ENCODE results near the gene ANO9.

GRCh38 chr11:373716-374551, 67.9 kb downstream of the ANO9 start:
- TF ChIP-seq, protein P1, sequence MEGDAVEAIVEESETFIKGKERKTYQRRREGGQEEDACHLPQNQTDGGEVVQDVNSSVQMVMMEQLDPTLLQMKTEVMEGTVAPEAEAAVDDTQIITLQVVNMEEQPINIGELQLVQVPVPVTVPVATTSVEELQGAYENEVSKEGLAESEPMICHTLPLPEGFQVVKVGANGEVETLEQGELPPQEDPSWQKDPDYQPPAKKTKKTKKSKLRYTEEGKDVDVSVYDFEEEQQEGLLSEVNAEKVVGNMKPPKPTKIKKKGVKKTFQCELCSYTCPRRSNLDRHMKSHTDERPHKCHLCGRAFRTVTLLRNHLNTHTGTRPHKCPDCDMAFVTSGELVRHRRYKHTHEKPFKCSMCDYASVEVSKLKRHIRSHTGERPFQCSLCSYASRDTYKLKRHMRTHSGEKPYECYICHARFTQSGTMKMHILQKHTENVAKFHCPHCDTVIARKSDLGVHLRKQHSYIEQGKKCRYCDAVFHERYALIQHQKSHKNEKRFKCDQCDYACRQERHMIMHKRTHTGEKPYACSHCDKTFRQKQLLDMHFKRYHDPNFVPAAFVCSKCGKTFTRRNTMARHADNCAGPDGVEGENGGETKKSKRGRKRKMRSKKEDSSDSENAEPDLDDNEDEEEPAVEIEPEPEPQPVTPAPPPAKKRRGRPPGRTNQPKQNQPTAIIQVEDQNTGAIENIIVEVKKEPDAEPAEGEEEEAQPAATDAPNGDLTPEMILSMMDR (conservative IDR thresholded peaks at IDR 0.05; ENCODE audit: low read depth in 2 of 2), result no peak
- TF ChIP-seq ZNF331 (CRISPR knock-in tag; IDR thresholded peaks at IDR 0.05; ENCODE audit: low read depth) (no peak), EZH2 (IDR thresholded peaks at IDR 0.05; ENCODE audit: low read depth, unreplicated experiment) (no peak), POLR2AphosphoS5 (IDR thresholded peaks at IDR 0.05; ENCODE audit: low read depth) (no peak), EZH2phosphoT487 (IDR thresholded peaks at IDR 0.05; ENCODE audit: unreplicated experiment) (no peak), CREB1 (CRISPR knock-in tag; IDR thresholded peaks at IDR 0.05; ENCODE audit: low read depth) (no peak), NANOG (IDR thresholded peaks at IDR 0.05; ENCODE audit: borderline replicate concordance) (no peak), ZNF462 (CRISPR knock-in tag; IDR thresholded peaks at IDR 0.05) (no peak), ZNF114 (CRISPR knock-in tag; IDR thresholded peaks at IDR 0.05) (no peak), JUNB (IDR thresholded peaks at IDR 0.05; ENCODE audit: unreplicated experiment) (no peak), STAT1 (IDR thresholded peaks at IDR 0.05; ENCODE audit: unreplicated experiment) (no peak)
- TF ChIP-seq, protein P2, sequence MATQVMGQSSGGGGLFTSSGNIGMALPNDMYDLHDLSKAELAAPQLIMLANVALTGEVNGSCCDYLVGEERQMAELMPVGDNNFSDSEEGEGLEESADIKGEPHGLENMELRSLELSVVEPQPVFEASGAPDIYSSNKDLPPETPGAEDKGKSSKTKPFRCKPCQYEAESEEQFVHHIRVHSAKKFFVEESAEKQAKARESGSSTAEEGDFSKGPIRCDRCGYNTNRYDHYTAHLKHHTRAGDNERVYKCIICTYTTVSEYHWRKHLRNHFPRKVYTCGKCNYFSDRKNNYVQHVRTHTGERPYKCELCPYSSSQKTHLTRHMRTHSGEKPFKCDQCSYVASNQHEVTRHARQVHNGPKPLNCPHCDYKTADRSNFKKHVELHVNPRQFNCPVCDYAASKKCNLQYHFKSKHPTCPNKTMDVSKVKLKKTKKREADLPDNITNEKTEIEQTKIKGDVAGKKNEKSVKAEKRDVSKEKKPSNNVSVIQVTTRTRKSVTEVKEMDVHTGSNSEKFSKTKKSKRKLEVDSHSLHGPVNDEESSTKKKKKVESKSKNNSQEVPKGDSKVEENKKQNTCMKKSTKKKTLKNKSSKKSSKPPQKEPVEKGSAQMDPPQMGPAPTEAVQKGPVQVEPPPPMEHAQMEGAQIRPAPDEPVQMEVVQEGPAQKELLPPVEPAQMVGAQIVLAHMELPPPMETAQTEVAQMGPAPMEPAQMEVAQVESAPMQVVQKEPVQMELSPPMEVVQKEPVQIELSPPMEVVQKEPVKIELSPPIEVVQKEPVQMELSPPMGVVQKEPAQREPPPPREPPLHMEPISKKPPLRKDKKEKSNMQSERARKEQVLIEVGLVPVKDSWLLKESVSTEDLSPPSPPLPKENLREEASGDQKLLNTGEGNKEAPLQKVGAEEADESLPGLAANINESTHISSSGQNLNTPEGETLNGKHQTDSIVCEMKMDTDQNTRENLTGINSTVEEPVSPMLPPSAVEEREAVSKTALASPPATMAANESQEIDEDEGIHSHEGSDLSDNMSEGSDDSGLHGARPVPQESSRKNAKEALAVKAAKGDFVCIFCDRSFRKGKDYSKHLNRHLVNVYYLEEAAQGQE (IDR thresholded peaks at IDR 0.05; ENCODE audit: unreplicated experiment), result no peak
- TF ChIP-seq, protein P3, sequence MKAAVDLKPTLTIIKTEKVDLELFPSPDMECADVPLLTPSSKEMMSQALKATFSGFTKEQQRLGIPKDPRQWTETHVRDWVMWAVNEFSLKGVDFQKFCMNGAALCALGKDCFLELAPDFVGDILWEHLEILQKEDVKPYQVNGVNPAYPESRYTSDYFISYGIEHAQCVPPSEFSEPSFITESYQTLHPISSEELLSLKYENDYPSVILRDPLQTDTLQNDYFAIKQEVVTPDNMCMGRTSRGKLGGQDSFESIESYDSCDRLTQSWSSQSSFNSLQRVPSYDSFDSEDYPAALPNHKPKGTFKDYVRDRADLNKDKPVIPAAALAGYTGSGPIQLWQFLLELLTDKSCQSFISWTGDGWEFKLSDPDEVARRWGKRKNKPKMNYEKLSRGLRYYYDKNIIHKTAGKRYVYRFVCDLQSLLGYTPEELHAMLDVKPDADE (IDR thresholded peaks at IDR 0.05), result no peak
